GM12878 (cell line): ENCODE data around the gene WASF1. TPM values are rescaled to one million over a fixed set of nuclear protein-coding genes. Genes with fewer than 3 reads are reported as not detected.

Experiments used
- ATAC-seq: fragments of 200-7000 bp; cut with Tn5 transposase; 3 replicates; pipeline ENCODE4 v1.9.1; 2020; ENCODE audit warnings: mild to moderate bottlenecking, moderate library complexity
- BruUV-seq: library from RNA; stranded (reverse); fragments of 400-500 nt; replicated peaks from 2 replicates; lab custom pipeline; 2021; lab: Mats Ljungman, UMichigan
- CTCF ChIA-PET: fragments of 300-600 bp; sonication (Branson Sonifier 250); formaldehyde crosslinking; extraction: SDS; loops from one replicate; lab custom pipeline; 2021; ENCODE audit warnings: inconsistent platforms; lab: Yijun Ruan, JAX
- POLR2A ChIA-PET: fragments of 350-600 bp; formaldehyde crosslinking; extraction: SDS; loops from one replicate; lab custom pipeline; 2021; ENCODE audit warnings: inconsistent platforms; lab: Charles Lee
- RAD21 ChIA-PET: fragments of 300-600 bp; sonication (Branson Sonifier 250); formaldehyde crosslinking; loops from one replicate; lab custom pipeline; 2023; ENCODE audit warnings: antibody characterized with exemption; ENCODE audit not compliant: unreplicated experiment; lab: Charles Lee
- SMC1A ChIA-PET: fragments of 300-600 bp; sonication (Branson Sonifier 250); formaldehyde crosslinking; loops from one replicate; lab custom pipeline; 2023; ENCODE audit not compliant: unreplicated experiment, uncharacterized antibody; lab: Charles Lee
- DNase-seq: peaks from one replicate; pipeline ENCODE4 v3.0.0-alpha.2; 2011; ENCODE audit warnings: low read depth, low spot score
- FAIRE-seq: peaks from 3 replicates; lab custom pipeline; 2011; peaks lifted over from hg19 to GRCh38; lab: Jason Lieb, UNC
- H2AFZ ChIP-seq: 2 replicates; pipeline ENCODE4 v1.6.0; 2011; ENCODE audit warnings: low read depth, low read length, control low read depth; ENCODE audit not compliant: control insufficient read depth
- H3K27ac ChIP-seq: 2 replicates; pipeline ENCODE4 v1.5.1; 2011; ENCODE audit warnings: control low read depth; ENCODE audit not compliant: control insufficient read depth, insufficient read depth
- H3K27me3 ChIP-seq, 2 experiments: replicated peaks in 1 of 2; 2 replicates each; pipeline versions ENCODE4 v1.6.0 to v1.6.1; 2011; ENCODE audit warnings: low read length in 1 of 2; ENCODE audit not compliant: control insufficient read depth in 2 of 2, insufficient read depth in 2 of 2
- H3K36me3 ChIP-seq, 2 experiments: 2 replicates each; pipeline ENCODE4 v1.5.1; 2011; ENCODE audit warnings: low read length in 1 of 2; ENCODE audit not compliant: control insufficient read depth in 2 of 2, insufficient read depth in 2 of 2
- H3K4me1 ChIP-seq: 2 replicates; pipeline ENCODE4 v1.6.1; 2011; ENCODE audit warnings: mild to moderate bottlenecking, low read length, moderate library complexity, mixed read lengths; ENCODE audit not compliant: control insufficient read depth, insufficient read depth
- H3K4me2 ChIP-seq: 2 replicates; pipeline ENCODE4 v1.6.0; 2011; ENCODE audit warnings: control low read depth; ENCODE audit not compliant: control insufficient read depth, insufficient read depth
- H3K4me3 ChIP-seq: fragments of 200-600 bp; sonication (generic); 2 replicates; pipeline ENCODE4 v1.5.1; 2016
- H3K79me2 ChIP-seq: 2 replicates; pipeline ENCODE4 v1.6.0; 2011; ENCODE audit warnings: low read length; ENCODE audit not compliant: control insufficient read depth, insufficient read depth
- H3K9ac ChIP-seq: 2 replicates; pipeline ENCODE4 v1.8.0; 2011; ENCODE audit warnings: low read length, control low read depth, mixed read lengths; ENCODE audit not compliant: control insufficient read depth, insufficient read depth
- H3K9me3 ChIP-seq: replicated peaks from 3 replicates; pipeline ENCODE4 v1.5.1; 2011; ENCODE audit warnings: mild to moderate bottlenecking, low read length; ENCODE audit not compliant: control insufficient read depth, insufficient read depth
- H4K20me1 ChIP-seq: 2 replicates; pipeline ENCODE4 v1.6.0; 2011; ENCODE audit not compliant: control insufficient read depth, insufficient read depth
- ATF3 ChIP-seq: IDR thresholded peaks from 2 replicates; pipeline ENCODE4 v1.6.1; 2011; ENCODE audit warnings: low read depth, mild to moderate bottlenecking, low read length, moderate library complexity, borderline replicate concordance; ENCODE audit errors: extremely low read depth
- ATF7 ChIP-seq: fragments of 450-650 bp; IDR thresholded peaks from 2 replicates; pipeline ENCODE4 v1.6.1; 2016; ENCODE audit warnings: low read depth, mild to moderate bottlenecking
- BMI1 ChIP-seq: fragments of 450-650 bp; IDR thresholded peaks from 2 replicates; pipeline ENCODE4 v1.6.1; 2016; ENCODE audit warnings: mild to moderate bottlenecking, moderate library complexity, borderline replicate concordance
- CHD2 ChIP-seq: IDR thresholded peaks from 2 replicates; pipeline ENCODE4 v1.6.1; 2011; ENCODE audit warnings: low read depth, low read length, improper control_type of control experiment, borderline replicate concordance
- CHD4 ChIP-seq: fragments of 200-600 bp; sonication (generic); IDR thresholded peaks from 2 replicates; pipeline ENCODE4 v1.6.1; 2016; ENCODE audit warnings: mild to moderate bottlenecking
- CREM ChIP-seq: IDR thresholded peaks from 2 replicates; pipeline ENCODE4 v1.6.1; 2014; ENCODE audit warnings: antibody characterized with exemption, low read depth
- IRF4 ChIP-seq: IDR thresholded peaks from 2 replicates; pipeline ENCODE4 v1.6.1; 2011; ENCODE audit warnings: low read depth, low read length
- KDM1A ChIP-seq: fragments of 200-600 bp; sonication (generic); IDR thresholded peaks from 2 replicates; pipeline ENCODE4 v1.6.1; 2016; ENCODE audit warnings: borderline replicate concordance
- MTA2 ChIP-seq: fragments of 450-650 bp; IDR thresholded peaks from 2 replicates; pipeline ENCODE4 v1.6.1; 2016; ENCODE audit warnings: low read depth, mild to moderate bottlenecking, moderate library complexity
- POLR2AphosphoS2 ChIP-seq: IDR thresholded peaks from 2 replicates; pipeline ENCODE4 v1.6.1; 2011; ENCODE audit warnings: low read depth, mild to moderate bottlenecking, low read length, improper control_type of control experiment, moderate library complexity
- POLR2AphosphoS5 ChIP-seq: IDR thresholded peaks from 2 replicates; pipeline ENCODE4 v1.6.1; 2011; ENCODE audit warnings: mild to moderate bottlenecking, low read length, inconsistent platforms
- RCOR1 ChIP-seq: conservative IDR thresholded peaks from 2 replicates; pipeline ENCODE4 v1.6.1; 2012; ENCODE audit warnings: low read depth, low read length, improper control_type of control experiment
- SPI1 ChIP-seq: IDR thresholded peaks from 2 replicates; pipeline ENCODE4 v1.6.1; 2011; ENCODE audit warnings: low read depth, mild to moderate bottlenecking, low read length, moderate library complexity, borderline replicate concordance; ENCODE audit not compliant: insufficient read depth
- TAF1 ChIP-seq: IDR thresholded peaks from 2 replicates; pipeline ENCODE4 v1.6.1; 2011; ENCODE audit warnings: mild to moderate bottlenecking, low read depth, low read length, borderline replicate concordance
- WGBS: methylation state at CpG from one replicate; pipeline ENCODE4 v1.1.6; 2016; ENCODE audit warnings: low lambda C conversion rate; ENCODE audit not compliant: insufficient replicate concordance, insufficient coverage; ENCODE audit errors: missing lambda C conversion rate; 5-methylcytosine and 5-hydroxymethylcytosine counted together
- in situ Hi-C: fragments of 300-500 bp; cut with MboI; formaldehyde crosslinking; loops from 9 replicates; pipeline ENCODE4 v1.14.3; 2018; ENCODE audit warnings: mixed read lengths
- intact Hi-C: fragments of 100-400 bp; cut with micrococcal nuclease; formaldehyde crosslinking; loops from one replicate; pipeline ENCODE4 v1.14.2; 2022; ENCODE audit not compliant: unreplicated experiment
- polyA plus RNA-seq, 11 experiments: library from polyadenylated mRNA; depleted of rRNA in 4 of 11; unstranded in 6 of 11; stranded (reverse) in 5 of 11; fragments of >200 nt; fragmentation: Nextera tagmentation in 4 of 11; fragmentation: Illumina TruSeq in 1 of 11; extraction: Ambion mirVana in 4 of 11; extraction: Trizol in 1 of 11; gene quantifications; 1 replicate in 1 of 11; 2 replicates in 10 of 11; pipeline versions ENCODE4 v1.2.1 to v1.2.3, GENCODE V29; 2011 to 2016; ENCODE audit warnings: inconsistent platforms in 2 of 11, missing spikeins in 2 of 11, low read depth in 1 of 11
- total RNA-seq, 4 experiments: library from RNA; depleted of rRNA in 3 of 4; stranded (reverse); fragments of >200 nt in 3 of 4; fragmentation: Illumina TruSeq in 1 of 4; extraction: Trizol in 1 of 4; gene quantifications; 2 replicates each; pipeline versions ENCODE4 v1.2.1 to v1.2.3, GENCODE V29; 2013 to 2021
- TF ChIP-seq, protein P1 (sequence below): fragments of 150-350 bp; IDR thresholded peaks from 2 replicates; pipeline ENCODE4 v1.6.1; 2014; ENCODE audit warnings: mild to moderate bottlenecking, low read depth, low read length
- TF ChIP-seq, protein P2 (sequence below): IDR thresholded peaks from 2 replicates; pipeline ENCODE4 v1.6.1; 2012; ENCODE audit warnings: low read depth, low read length, improper control_type of control experiment

WASF1 gene
- total and polyA plus RNA-seq, 10 of the 15 experiments (the other 5 are each of a cell fraction or from before 2014, with no cell fraction given) = 1.3 to 10.2 (median 4.5) TPM

DNA sequence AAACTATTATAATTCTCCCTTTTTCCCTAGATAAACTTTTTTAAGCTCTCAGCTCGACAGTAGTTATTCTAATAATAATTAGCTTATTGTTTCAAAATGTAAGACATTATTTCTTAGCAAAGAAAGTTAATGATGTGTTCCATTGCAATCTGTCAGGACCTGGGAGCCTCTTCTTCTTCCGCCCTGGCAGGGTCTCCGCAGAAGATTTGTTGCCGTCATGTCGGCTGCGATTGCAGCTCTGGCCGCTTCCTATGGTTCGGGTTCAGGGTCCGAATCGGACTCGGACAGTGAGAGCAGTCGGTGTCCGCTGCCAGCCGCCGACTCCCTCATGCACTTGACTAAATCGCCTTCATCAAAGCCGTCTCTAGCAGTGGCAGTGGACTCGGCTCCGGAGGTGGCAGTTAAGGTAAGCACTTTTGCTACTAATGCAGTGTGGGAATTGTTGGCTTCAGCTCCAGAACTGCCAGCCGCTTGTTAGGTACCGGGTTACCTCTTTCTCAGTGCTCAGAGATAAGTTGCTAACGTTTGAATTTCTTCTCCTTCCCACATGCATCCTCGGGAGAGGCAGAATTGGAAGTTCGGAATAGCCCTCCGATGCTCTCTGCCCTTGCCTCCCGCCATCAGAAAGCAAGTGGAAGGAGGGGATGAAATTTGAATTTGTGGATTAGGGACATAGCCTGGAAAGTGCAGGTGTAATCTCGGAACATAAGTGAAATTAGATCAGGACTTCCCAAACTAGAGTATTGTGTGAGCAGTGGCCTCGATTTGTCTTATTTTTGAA lies 948 bp upstream of the WASF1 start, which contains the start of gene CDC40:
CDC40 (plus strand) TSS at position 200 of the 781 bp plus-strand sequence; CDS start at position 218, 18 bp downstream.
- TSS peak; percentile 68 for BruUV-seq
- no peak for DNase-seq
- ChIA-PET RAD21 (interaction anchor here (0.9 to 2.5 kb wide), 6 partner anchors 25 to 161 kb away, joined by 3 to 12 read pairs (median 3); no protein-coding TSS in a partner anchor), CTCF (interaction anchor here (0.6 to 6.2 kb wide), 9 partner anchors 26 to 211 kb away, joined by 3 to 74 read pairs (median 3); no protein-coding TSS in a partner anchor), POLR2A (interaction anchor here (0.9 to 1.9 kb wide), 4 partner anchors 17 to 739 kb away, joined by 4 to 6 read pairs (median 4); no protein-coding TSS in a partner anchor), SMC1A (interaction anchor here (0.6 to 3.0 kb wide), 12 partner anchors 9 to 770 kb away, joined by 3 to 13 read pairs (median 4); no protein-coding TSS in a partner anchor)
- Histone ChIP-seq H3K9ac (peak within 1 kb of the TSS; percentile 80), H4K20me1 (no peaks in the 10 kb centered on the region), H3K9me3 (no peaks in the 10 kb centered on the region), H3K4me2 (peak within 1 kb of the TSS; percentile 89), H2AFZ (peak within 1 kb of the TSS; percentile 93), H3K27me3 (no peaks in the 10 kb centered on the region), H3K27ac (peak within 1 kb of the TSS; percentile 77), H3K4me1 (peaks cover 2% of the 10 kb centered on the region), H3K36me3 (no peaks in the 10 kb centered on the region; a peak in 1 of 4 replicates), H3K79me2 (peaks cover 50% of the 10 kb centered on the region), H3K4me3 (peak within 1 kb of the TSS; percentile 83)
- intact Hi-C loops (loop anchor here (5.0 to 10.0 kb wide), 3 partner anchors 138 to 706 kb away; partner anchors contain the start of genes AK9 and FIG4), in situ Hi-C loops (no loop called here)
- WGBS = under 1% methylated on average over 28 of the region's 28 CpGs
- ATAC-seq = peak; percentile 56
- FAIRE-seq = peak; percentile 88
- TF ChIP-seq MTA2 (0 out of 2 replicates have a peak, but pooled peaks have one; percentile 0), TAF1 (peak; percentile 63; the same call in 1 of the 2 replicates), RCOR1 (no peak), BMI1 (no peak), IRF4 (no peak), KDM1A (no peak), SPI1 (no peak; the same call in 1 of the 2 replicates), CHD2 (no peak), POLR2AphosphoS5 (peak; percentile 88), CHD4 (no peak), ATF7 (peak; percentile 83), ATF3 (no peak), CREM (peak; percentile 49; the same call in 1 of the 2 replicates), POLR2AphosphoS2 (0 out of 2 replicates have a peak, but pooled peaks have one; percentile 64)
- TF ChIP-seq, protein P1, sequence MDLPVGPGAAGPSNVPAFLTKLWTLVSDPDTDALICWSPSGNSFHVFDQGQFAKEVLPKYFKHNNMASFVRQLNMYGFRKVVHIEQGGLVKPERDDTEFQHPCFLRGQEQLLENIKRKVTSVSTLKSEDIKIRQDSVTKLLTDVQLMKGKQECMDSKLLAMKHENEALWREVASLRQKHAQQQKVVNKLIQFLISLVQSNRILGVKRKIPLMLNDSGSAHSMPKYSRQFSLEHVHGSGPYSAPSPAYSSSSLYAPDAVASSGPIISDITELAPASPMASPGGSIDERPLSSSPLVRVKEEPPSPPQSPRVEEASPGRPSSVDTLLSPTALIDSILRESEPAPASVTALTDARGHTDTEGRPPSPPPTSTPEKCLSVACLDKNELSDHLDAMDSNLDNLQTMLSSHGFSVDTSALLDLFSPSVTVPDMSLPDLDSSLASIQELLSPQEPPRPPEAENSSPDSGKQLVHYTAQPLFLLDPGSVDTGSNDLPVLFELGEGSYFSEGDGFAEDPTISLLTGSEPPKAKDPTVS = peak; percentile 62; the same call in 1 of the 2 replicates
- TF ChIP-seq, protein P2, sequence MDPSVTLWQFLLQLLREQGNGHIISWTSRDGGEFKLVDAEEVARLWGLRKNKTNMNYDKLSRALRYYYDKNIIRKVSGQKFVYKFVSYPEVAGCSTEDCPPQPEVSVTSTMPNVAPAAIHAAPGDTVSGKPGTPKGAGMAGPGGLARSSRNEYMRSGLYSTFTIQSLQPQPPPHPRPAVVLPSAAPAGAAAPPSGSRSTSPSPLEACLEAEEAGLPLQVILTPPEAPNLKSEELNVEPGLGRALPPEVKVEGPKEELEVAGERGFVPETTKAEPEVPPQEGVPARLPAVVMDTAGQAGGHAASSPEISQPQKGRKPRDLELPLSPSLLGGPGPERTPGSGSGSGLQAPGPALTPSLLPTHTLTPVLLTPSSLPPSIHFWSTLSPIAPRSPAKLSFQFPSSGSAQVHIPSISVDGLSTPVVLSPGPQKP = no peak
